Right ventricle myocardium inferior (tissue), 1 donor: Measurements from ENCODE around the gene GALE. TPM values are rescaled to one million over a fixed set of nuclear protein-coding genes. Genes with fewer than 3 reads are reported as not detected.
A peak's percentile ranks its signal among the peaks of the same experiment; 100 is the strongest.
"Not testable (repeated sequence)": the region's sequence is repeated elsewhere in the genome, so short reads cannot be mapped to it uniquely, and the experiment has no call there.

Source experiments
- ATAC-seq: fragments of 200-7000 bp; cut with Tn5 transposase; one replicate; pipeline ENCODE4 v1.9.1; 2020; ENCODE audit warnings: mild to moderate bottlenecking, moderate library complexity
- DNase-seq: peaks from one replicate; pipeline ENCODE4 v3.0.0; 2021; ENCODE audit errors: missing footprints
- intact Hi-C: fragments of 100-400 bp; cut with DNase I; formaldehyde crosslinking; loops from one replicate; pipeline ENCODE4 v1.11.0; 2022
- total RNA-seq: library from RNA; stranded (reverse); fragmentation: NEBNext Ultra II Directional; extraction: Animal tissue kit (Norgen Biotek cat#: 25700); gene quantifications from one replicate; pipeline ENCODE4 v1.2.1, GENCODE V29; 2021
- donor health status: DM: no; HTN: yes; CAD: no; lungs with severe emphysema.

GALE gene
- total RNA-seq, 1 donor from 2014 or later: 7.8 TPM

DNA sequence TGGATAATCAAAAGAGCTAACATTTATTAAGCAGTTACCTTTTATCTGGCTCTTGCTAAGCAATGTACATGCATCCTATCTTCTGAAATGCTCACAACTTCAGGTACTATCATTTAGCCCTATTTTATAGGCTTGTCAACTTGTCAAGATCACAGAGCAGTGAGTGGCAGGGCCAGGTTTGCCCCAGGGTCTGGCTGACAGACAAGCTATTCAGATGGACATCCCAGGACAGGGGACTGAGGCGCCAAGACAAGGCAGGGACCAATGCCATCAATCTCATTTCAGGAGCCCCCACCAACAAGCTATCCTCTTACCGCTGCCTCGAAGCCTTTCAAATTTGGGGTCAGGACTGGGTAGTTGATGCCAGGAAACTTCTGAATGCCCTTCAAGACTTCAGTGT lies 15.8 kb upstream of the GALE start:
- no peak for DNase-seq

DNA sequence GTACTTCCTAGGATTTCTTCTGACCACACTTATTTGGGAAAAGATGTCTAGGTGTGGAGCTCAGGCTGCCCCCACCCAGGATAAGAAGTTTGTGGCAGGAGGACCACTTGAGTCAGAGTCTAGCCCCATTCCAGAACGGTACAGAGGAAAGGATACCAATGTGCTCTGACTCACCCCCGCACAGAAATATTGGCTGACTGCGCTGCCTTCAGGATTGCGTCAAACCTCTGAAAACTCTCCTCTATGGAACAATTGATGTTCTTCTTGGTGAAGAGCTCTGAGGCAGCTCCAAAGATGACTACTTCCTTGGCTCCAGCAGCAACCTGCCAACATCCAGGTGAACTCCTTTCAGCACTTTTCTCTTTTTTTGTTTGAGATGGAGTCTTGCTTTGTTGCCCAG lies 13.5 kb upstream of the GALE start:
- intact Hi-C loops: loop anchor here (5.0 kb wide), 1 partner anchor 103 kb away; no protein-coding TSS in a partner anchor

More for the DNA sequence above, 15.8 kb upstream of the GALE start:
- no peak for ATAC-seq
- intact Hi-C loops: no loop called here

DNA sequence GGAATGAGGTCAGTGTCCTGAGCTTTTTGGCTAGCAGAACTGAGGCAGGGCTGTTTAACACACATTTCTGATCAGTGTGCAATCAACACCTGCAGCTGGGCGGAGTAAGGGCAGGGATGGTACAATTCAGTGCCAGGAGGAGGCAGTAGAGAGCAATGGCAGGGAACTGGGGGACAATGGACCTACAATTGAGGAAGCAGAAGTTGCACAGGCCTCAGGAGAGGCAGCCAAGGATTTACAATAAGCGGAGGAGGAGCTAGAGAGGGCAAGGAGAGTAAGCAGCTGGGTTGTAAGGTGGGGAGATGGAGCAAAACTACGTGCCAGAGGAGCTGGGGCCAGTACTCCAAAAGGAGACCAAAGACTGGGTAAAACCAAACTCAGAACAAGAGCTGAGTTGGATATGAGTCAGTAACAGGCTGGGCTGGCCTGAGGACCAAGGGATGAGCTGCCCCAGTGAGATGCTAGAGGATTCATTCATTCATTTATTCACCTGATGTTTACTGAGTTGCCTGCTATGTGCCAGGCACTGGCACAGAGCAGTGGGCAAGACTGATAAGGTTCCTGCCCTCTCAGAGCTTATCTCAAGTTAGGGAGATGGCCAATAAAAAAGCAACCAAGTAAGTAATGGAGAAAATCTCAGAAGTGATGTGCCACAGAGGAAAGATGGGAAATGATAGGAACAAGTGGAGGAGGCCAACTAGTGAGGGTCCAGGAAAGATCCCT lies 10.4 kb upstream of the GALE start:
- ATAC-seq (peak; percentile 66), DNase-seq (no peak)
- intact Hi-C loops: loop anchor here (5.0 kb wide), 1 partner anchor 106 kb away; no protein-coding TSS in a partner anchor

More for the DNA sequence above, 13.5 kb upstream of the GALE start:
- no peak for ATAC-seq
- DNase-seq: no peak

DNA sequence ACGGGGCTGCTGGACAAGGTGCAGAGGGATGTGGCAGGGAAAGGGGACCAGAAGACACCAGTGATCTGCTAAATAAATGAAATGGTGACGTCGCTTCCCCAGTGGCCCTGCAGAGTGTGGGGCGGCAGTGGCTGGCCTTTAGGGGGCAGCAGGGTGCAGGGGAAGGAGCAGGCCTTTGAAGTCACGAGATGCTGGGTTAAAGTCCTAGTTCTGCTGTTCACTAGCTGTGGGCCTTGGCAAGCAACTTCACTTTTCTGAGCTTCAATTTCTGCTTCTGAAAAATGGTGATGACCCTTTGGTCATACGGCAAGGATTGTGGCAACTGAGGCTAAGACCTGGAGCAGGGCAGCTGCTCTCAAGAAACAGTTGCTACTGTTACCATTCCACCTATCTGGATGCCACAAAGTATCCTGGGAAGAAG lies 9.2 kb upstream of the GALE start:
- DNase-seq (peak; percentile 87), ATAC-seq (peak; percentile 77)
- intact Hi-C loops: loop anchor here (5.0 kb wide), 1 partner anchor 108 kb away; no protein-coding TSS in a partner anchor

DNA sequence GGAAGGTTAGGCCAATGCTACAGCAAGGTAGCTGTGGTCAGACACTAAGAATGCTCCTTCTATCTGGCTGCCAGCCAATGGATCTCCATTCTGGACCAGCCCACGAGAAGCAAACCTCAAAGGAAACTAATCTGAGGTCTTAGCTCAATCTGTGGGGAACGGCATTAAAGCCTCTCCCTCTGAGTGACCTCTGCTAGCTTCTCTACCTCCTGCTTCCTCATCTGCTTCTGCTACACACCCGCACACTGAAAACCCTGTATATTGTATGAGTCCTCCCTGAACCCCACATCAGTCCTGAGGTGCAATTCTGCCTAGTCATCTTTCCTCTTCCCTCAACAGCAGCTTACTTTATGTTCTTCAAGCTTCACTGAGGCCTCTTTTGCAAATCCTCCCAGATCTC lies 6.9 kb upstream of the GALE start:
- DNase-seq: no peak
- intact Hi-C loops: no loop called here
- no peak for ATAC-seq

DNA sequence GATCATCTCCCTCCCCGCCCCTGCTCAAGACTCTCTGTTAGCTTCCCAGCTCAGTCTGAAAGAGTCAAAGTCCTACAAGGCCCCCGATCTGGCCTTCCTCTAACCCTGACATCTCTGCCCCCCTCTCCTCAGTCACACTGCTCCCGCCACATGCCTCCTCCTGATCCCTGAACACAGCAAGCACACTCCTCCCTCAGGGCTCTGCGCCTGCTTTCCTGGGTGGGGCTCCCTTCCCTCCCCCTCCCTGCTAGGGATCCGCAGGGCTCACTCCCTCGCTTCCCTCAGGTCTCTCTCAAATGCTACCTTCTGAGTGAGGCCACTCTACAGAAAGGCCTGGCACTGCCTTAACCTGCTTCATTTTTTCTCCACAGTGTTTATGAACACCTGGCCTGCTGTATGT lies 5.7 kb upstream of the GALE start:
- intact Hi-C loops: no loop called here
- no peak for ATAC-seq

DNA sequence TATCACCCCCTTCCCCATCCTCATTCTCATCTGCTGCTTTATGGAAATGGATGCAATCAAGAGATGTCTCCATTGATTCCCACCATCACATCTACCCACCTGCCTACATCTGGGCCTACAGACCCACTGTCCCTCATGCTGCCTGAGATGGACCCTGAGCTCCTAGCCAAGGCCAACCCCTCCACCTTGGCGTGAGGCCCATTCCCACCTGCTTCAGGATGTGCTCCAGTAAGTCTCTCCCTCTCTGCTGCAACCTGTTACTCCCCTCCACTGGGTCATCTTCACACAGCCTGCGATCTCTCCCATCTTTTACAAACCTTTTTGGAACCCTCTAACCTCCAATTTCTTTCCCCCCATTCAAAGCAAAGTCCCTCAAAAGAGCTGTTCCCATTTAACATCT lies 4.5 kb upstream of the GALE start:
- intact Hi-C loops: no loop called here

More for the DNA sequence above, 5.7 kb upstream of the GALE start:
- DNase-seq: no peak

DNA sequence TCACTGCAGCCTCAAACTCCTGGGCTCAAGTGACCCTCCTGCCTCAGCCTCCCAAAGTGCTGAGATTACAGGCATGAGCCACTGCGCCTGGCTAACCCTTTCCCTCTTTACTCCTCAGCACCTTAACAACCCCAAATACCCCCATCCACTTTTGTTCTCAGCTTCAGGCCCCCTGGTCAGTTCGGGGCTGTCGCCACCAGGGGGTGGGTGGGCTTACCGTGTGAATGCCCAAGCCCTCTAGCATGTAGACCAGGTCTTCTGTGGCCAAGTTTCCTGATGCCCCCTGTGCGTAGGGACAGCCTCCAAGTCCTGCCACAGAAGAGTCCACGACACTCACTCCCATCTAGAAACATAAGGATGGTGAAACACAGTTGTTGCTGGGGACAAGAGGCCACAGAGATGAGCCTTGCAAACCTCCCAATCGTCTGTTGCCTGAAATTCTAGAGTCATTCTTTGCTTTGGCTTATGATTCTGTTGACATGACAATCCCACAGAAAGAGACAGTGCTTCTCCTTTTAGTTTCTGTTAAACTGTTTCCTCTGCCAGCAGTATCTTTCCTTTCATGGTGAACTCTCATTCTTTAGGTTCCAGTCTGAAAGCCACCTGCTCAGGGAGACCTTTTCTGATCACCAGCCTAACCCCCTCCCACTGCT lies 3.8 kb upstream of the GALE start:
- no peak for ATAC-seq
- intact Hi-C loops: loop anchor here (5.0 kb wide), 1 partner anchor 63 kb away; the partner anchor contains the start of gene FUCA1
- no peak for DNase-seq

More for the DNA sequence above, 4.5 kb upstream of the GALE start:
- ATAC-seq (no peak), DNase-seq (no peak)

DNA sequence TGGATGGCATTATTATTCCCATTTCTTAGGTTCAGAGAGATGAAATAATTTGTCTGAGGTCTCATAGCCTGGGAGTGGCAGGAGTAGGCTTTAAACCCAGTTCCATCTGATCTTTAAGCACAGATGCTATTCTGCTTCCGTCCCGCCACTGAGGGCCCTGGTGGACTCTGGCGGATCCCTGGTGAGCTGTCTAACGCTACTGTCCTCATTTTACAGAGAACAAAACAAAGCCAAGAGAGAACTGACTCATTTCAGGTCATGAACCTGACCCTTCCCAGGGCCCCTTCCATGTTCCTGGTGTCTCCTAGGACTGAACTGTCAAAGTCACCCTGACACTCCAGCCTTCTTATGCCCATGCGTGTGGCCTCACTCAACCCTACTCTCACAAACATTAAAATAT lies 3.1 kb upstream of the GALE start:
- DNase-seq (no peak), ATAC-seq (no peak)
- intact Hi-C loops: loop anchor here (5.0 kb wide), 1 partner anchor 64 kb away; the partner anchor contains the start of gene FUCA1

DNA sequence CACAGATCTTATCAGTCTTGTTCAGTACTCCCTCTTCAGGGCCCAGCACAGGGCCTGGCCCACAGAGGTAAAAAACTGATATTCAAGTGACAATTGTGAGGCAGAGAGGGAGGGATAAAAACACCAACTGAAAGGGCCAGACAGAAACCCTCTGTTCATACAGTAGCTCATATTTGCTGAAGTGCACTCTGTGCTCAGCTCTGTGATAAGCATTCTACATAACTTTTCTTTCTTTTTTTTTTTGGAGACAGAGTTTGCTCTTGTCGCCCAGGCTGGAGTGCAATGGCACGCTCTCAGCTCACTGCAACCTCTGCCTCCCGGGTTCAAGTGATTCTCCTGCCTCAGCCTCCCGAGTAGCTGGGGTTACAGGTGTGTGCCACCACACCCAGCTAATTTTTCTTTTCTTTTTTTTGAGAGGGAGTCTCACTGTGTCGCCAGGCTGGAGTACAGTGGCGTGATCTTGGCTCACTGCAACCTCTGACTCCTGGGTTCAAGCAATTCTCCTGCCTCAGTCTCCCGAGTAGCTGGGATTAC lies 2.3 kb upstream of the GALE start:
- not testable (repeated sequence) for ATAC-seq
- intact Hi-C loops: loop anchor here (5.0 kb wide), 1 partner anchor 64 kb away; the partner anchor contains the start of gene FUCA1

DNA sequence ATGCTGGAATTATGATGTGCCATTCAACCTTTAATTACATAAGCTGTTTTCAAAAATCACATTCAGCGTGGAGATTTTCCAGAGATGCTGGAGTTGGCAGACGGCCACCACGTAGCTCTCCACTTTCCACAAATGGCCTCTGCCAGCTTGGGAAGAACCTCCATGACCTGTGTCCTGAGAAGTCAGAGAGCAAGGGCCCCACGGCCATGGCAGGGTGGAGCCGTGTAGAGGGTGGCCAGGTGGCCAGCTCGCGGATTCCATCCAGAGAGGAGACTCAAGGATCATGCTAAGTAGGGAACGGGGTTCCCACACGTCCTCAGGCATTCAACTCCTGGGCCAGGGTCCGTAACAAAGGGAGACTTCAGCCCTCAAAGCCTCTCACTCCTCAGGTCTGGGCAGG lies 1.3 kb upstream of the GALE start:
- no peak for ATAC-seq
- DNase-seq: no peak
- intact Hi-C loops: loop anchor here (2.0 to 5.0 kb wide), 2 partner anchors 23 to 65 kb away; partner anchors contain the start of genes FUCA1 and HMGCL

More for the DNA sequence above, 2.3 kb upstream of the GALE start:
- DNase-seq: not testable (repeated sequence)

DNA sequence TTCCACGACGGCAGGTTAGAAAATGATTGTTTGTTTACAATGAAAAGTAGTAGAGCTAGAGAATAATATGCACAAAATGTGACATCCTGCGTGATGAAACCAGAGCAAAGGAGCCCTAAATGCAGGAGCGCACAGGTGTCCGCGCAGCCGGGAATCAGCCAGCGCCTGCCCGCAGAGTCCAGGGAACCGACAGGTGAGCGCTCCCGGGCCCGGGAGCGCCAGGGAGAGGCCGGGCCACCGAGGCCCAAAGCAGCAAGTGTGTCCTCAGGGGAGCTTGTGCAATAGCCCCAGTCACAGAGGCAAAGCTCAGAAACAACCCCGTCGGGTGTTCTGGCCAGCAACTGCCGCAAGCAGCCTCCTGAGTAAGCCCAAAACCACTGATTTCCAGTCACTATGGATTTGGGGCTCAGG lies 789 bp upstream of the GALE start:
- no peak for ATAC-seq
- no peak for DNase-seq

DNA sequence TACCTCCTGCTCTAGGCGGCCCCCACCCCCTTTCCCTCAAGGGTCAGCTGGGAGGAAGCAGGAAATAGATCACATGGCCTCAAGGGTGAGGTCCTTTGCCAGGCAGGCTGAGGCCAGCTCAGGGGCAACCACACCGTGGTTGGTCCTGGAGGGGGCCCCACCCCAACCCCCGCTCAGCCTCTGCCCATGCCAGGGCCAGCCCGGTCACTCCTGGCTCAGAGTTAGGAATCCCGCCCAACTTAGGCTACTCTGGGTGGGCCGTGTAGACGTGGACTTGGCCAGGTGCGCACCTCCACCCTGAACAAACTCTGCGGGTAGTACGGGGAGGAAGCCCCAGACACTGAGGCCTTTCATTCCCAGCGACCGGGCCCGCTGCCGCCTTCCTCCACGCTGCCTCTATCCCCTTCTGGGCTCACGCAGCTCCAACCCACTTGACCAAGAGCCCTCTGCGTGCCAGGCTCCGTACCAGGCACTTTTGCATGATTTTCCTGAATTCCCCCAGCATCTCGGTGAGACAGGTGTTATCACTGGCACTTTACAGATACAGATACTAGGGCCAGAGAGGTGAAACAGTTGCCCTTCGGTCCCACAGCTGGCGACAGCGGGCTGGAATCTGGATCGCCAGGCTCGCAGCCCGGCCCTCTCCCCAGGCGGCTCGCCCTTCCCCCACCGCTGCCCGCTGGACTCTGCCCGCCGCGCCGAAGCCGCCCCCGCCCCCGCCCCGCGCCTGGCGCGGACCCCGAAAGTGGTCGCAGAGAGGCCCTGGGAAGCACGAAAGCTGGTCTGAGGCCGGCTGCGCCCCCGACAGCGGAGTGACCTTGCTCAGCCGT lies 769 bp downstream of the GALE start:
- intact Hi-C loops: loop anchor here (2.0 to 5.0 kb wide), 2 partner anchors 25 to 68 kb away; partner anchors contain the start of genes FUCA1 and HMGCL
- ATAC-seq (no peak), DNase-seq (peak; percentile 70)

More for the DNA sequence above, 789 bp upstream of the GALE start:
- intact Hi-C loops: loop anchor here (2.0 to 5.0 kb wide), 2 partner anchors 23 to 66 kb away; partner anchors contain the start of genes FUCA1 and HMGCL

DNA sequence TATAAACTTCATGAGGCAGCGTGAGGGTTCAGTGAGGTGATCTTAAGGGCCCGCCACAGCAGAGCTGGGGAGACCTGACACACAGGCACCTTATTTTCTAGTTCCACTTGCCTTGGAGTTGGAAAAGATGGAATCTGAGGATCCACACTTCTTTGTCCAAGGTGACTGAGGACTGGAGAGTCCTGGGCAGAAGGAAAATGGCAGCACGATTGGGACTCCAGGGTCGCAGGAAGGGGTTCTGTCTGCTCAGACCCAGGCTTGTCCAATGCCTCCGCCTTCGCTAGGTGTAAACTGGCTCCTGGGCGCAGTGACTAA lies 1.3 kb downstream of the GALE start:
- ATAC-seq (no peak), DNase-seq (no peak)
- intact Hi-C loops: no loop called here

DNA sequence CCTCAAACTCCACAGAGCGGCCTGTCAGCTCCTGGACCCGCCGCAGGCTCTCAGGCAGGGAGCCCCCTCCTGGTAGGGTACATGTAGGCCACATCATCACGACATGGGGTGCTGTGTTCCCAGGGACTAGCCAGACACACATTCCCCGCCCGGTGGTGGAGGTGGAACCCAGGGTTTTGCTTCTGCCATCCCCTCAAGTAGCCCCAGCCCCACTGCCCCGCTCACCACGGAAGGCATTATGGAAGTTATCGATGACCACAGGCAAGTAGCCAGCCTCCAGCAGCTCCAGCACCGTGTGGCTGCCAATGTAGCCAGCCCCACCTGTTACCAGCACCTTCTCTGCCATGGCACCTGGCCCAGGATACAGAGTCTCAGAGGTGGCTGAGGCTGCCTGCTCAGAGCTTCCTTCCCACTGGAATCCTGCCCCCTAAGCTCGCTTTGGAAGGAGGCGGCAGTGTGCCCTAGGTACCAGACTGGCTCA lies 1.9 kb downstream of the GALE start:
- ATAC-seq (no peak), DNase-seq (no peak)
- intact Hi-C loops: no loop called here

DNA sequence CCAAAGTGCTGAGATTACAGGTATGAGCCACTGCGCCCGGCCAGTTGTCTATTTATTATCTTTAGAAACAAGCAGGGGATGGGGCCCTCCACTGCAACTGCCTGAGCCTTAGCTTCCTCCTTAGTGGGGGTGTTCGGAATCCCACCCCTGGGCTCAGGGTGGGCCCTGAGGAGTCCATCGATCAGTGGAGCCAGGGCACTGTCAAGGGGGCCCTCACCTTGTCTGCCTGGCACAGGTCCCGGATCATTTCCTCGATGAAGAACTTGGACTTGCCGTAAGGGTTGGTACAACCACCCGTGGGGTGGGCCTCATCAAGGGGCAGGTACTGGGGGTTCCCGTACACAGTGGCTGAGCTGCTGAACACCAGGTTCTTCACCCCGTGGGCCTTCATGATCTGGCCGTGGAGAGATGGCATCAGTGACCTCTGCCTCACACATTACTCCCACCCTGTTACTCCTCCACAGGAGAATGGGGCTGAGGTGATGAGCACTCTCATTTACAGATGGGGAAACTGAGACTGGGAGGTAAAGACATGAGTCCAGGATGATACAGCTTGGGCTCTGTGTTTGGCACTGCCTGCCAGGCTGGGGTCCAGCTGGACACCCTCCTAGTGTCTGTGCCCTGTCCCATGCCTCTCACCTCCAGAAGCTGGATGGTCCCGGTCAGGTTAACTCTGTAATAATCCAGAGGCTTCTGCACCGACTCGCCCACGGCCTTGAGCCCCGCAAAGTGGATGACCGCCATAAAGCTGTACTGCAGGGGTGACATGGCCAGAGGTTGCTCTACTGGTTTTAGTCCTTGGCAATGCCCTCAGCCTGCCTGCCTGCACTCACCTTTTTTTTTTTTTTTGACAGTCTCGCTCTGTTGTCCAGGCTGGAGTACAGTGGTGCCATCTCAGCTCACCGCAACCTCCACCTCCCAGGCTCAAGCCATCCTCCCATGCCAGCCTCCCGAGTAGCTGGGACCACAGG lies 2.8 kb downstream of the GALE start:
- no peak for ATAC-seq
- intact Hi-C loops: no loop called here
- DNase-seq: no peak

DNA sequence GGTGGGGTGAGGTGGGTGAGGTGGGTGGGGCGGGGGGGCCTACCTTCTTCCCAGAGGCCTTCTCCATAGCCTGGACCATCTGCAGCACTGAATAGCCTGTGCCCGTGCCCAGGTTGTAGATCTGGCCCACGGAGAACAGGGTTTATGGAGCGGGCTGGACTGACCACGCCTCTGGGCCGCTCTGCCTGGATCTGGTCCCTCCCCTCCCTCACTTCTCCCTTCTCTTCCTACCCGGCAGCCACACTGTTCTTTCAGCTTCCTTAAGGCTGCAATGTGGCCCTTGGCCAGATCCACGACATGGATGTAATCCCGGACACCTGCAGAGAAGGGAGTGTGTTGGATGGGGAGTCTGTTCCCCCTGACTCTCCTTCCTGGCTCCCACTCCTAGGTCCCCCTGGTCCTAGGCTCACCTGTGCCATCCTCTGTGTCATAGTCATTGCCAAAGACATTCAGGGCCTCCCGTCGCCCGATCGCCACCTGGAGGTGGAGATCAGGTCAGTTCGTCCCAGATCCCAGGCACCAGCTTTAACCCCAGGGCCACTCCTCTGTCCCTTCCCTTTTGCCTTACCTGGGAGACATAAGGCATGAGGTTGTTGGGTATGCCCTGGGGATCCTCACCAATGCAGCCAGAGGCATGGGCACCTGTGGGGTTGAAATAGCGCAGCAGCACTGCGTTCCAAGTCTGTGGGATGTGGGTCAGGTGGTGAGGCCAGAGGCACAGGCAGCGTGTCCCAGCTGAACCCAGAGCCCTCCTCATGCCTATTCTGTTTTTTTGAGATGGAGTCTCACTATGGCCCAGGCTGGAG lies 3.9 kb downstream of the GALE start:
- ATAC-seq: no peak
- no peak for DNase-seq
- intact Hi-C loops: no loop called here
